ENCODE data around the gene HEMGN. TPM values are rescaled to one million over a fixed set of nuclear protein-coding genes. Genes with fewer than 3 reads are reported as not detected.

HEMGN gene
- total and polyA plus RNA-seq, 9 donors: 2.3 to 9.4 (median 6.7) TPM

DNA sequence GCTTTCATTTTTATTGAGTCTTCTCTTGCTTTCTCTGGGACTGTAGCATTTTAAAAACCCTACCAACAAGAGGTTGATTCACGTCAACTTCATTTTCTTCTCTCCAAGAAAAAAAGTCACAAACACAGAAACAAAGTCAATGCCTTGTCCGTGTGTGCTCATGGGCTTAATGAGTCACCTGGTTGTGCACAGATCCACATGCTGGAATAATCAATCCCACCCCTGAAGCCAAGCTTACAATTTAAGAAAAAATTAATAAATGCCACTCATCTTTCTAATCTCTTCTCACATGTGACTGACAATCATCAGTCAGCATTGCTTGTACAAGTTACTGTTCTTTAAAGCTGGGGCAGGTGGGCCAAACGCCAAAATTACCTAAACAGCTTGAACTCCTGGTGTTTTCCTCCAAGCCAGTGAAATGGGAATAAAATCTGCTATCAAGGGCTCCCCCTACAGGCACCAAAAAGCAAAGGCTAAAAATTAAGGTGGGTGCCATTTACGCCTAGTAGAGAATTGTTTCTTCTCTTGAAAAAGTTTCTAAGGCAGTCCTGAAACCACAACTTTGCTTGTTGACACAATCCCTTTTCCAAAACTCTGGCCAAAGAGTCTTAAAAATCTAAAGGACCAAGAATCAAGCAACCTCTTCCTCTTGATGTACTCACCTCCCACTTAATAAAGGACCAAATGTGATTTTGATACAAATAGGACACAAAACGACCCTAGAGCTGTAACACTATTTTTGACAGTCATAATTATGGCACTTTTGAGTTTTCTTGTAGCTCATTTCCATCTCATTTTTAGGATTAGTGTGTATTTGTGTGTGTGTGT is 37.0 kb downstream of the HEMGN start:
- Histone ChIP-seq H3K9me3 (replicated peaks; ENCODE audit: control insufficient read depth, low read depth, low read length) (no peaks in the 10 kb centered on the region), H3K4me3 (ENCODE audit: low read length) (no peak overlapping the region), H3K27ac (ENCODE audit: low read length) (no peak overlapping the region), H3K4me1 (ENCODE audit: control insufficient read depth, insufficient read depth, low read length) (no peaks in the 10 kb centered on the region), H3K27me3 (ENCODE audit: control insufficient read depth, insufficient read depth, low read length) (no peaks in the 10 kb centered on the region), H3K36me3 (ENCODE audit: control insufficient read depth, insufficient read depth, low read length) (peaks cover 4% of the 10 kb centered on the region)
- peak; percentile 36 for DNase-seq
- 60% methylated on average over 2 of the region's 5 CpGs for WGBS (ENCODE audit: insufficient coverage)

DNA sequence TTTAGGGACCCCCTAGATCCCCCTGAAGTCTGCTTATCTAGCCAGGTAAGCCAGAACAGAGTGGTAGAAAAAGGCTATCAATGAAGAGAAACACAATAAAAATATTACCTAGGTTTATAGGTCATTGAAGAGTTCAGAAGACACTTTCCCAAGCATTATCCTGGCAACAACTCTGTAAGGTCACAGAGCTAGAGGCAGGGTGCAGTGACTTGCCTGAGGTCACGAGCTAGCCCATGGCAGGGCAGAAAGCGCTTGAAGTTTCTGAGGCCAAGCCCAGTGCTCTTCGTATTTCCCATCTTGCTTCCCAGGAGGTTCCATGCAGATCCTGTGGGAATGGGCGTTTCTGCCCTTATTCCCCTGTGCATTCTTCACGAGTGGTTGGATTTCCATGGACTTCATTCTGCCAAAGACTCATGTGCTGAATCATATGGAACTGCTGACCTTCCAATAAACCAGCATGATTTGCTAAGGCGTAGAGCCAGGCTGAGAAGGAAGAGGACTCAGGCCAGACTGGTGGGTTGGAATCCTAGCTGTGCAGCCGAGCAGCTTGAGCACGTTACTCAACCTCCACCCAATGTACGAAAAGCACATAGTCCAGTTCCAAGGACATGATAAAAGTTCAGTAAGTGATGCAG is 37.8 kb downstream of the HEMGN start:
- WGBS (ENCODE audit: insufficient coverage): 87% methylated on average over 7 of the region's 9 CpGs
- no peaks in the 10 kb centered on the region for H3K4me1 ChIP-seq (ENCODE audit: control insufficient read depth, insufficient read depth, low read length)
- no peaks in the 10 kb centered on the region for H3K27me3 ChIP-seq (ENCODE audit: control insufficient read depth, insufficient read depth, low read length)
- no peaks in the 10 kb centered on the region for H3K9me3 ChIP-seq (replicated peaks; ENCODE audit: control insufficient read depth, low read depth, low read length)
- peaks cover 4% of the 10 kb centered on the region for H3K36me3 ChIP-seq (ENCODE audit: control insufficient read depth, insufficient read depth, low read length)
- H3K4me3 ChIP-seq (ENCODE audit: low read length): no peak overlapping the region
- DNase-seq: no peak
- no peak overlapping the region for H3K27ac ChIP-seq (ENCODE audit: low read length)

DNA sequence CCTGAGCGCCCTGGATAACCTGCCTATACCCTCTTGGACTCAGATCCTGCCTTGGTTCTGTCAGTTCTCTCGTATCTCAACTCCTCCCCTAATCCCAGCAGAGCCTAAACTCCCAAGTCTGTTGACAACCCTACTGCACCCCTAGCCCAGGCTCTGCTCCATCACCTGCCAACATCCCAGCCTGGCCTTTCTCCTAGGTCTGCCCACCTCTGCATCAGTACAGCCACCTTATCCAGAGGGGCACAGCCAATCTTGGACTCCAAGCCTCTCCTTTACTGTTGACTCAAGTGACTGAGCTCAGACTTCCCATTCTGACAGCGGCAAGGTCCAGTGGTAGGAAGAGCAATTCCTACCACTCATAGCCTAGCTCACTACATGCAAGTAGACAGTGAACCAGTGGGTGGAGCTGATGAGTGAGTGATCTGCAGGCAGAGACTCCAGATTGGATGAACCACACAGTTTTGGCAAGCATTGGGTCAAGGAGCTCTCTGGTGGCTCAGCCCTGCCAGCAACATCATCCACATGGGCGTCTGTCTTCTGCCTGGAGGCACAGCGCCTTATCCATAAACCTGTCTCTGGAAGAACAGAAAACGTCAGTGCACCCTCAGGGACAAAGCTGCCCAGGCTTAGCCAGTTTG is 42.2 kb downstream of the HEMGN start:
- 50% methylated on average over 5 of the region's 6 CpGs for WGBS (ENCODE audit: insufficient coverage)
- Histone ChIP-seq H3K4me3 (ENCODE audit: low read length) (no peak overlapping the region), H3K4me1 (ENCODE audit: control insufficient read depth, insufficient read depth, low read length) (no peaks in the 10 kb centered on the region), H3K27ac (ENCODE audit: low read length) (no peak overlapping the region), H3K9me3 (replicated peaks; ENCODE audit: control insufficient read depth, low read depth, low read length) (peaks cover 2% of the 10 kb centered on the region), H3K36me3 (ENCODE audit: control insufficient read depth, insufficient read depth, low read length) (no peaks in the 10 kb centered on the region), H3K27me3 (ENCODE audit: control insufficient read depth, insufficient read depth, low read length) (no peaks in the 10 kb centered on the region)
- no peak for DNase-seq

DNA sequence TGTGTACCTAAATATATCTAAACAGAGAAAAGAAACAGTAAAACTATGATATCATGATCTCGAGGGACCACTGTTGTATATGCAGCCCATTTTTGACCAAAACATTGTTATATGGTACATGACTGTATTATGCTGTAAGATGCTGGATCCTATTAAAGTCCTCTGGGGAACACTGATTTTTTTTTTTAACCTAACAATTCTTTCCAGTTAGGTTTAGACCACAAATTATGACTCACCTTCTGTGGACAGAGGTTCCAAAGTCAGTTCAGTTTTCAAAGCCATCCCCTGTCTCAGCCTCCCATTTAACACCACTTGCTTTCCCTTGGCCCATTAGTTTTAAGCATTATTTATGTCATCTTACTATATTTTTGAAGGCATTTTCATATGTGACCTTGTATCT is 42.8 kb downstream of the HEMGN start:
- H3K36me3 ChIP-seq (ENCODE audit: control insufficient read depth, insufficient read depth, low read length): no peaks in the 10 kb centered on the region
- no CpG with 5 or more reads among the region's 1 CpG for WGBS (ENCODE audit: insufficient coverage)
- no peaks in the 10 kb centered on the region for H3K27me3 ChIP-seq (ENCODE audit: control insufficient read depth, insufficient read depth, low read length)
- H3K4me3 ChIP-seq (ENCODE audit: low read length): no peak overlapping the region
- no peak for DNase-seq
- H3K4me1 ChIP-seq (ENCODE audit: control insufficient read depth, insufficient read depth, low read length): no peaks in the 10 kb centered on the region
- no peak overlapping the region for H3K27ac ChIP-seq (ENCODE audit: low read length)
- peaks cover 2% of the 10 kb centered on the region for H3K9me3 ChIP-seq (replicated peaks; ENCODE audit: control insufficient read depth, low read depth, low read length)

DNA sequence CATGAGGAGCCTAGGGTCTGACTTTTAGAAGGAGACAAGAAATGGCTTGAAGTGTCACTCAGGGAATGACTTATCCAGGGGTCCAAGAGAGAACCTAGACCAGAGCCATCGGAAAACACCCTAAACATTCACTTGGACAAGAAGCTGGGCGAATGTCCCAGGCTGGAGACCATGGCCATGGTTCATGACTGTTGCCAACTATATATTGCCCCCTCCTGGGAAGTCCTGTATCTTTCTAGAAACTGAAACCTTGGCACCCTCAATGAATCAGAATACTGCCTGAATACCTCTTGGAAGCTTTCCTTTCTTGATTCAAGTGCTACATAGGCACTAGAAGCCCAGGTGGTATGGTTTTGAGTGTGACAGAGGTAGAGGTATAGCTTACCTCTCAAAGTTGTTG is 45.6 kb downstream of the HEMGN start:
- no peak for DNase-seq
- Histone ChIP-seq H3K4me1 (ENCODE audit: control insufficient read depth, insufficient read depth, low read length) (no peaks in the 10 kb centered on the region), H3K27ac (ENCODE audit: low read length) (no peak overlapping the region), H3K36me3 (ENCODE audit: control insufficient read depth, insufficient read depth, low read length) (no peaks in the 10 kb centered on the region), H3K9me3 (replicated peaks; ENCODE audit: control insufficient read depth, low read depth, low read length) (peaks cover 2% of the 10 kb centered on the region), H3K27me3 (ENCODE audit: control insufficient read depth, insufficient read depth, low read length) (peaks cover 8% of the 10 kb centered on the region), H3K4me3 (ENCODE audit: low read length) (no peak overlapping the region)
- 60% methylated on average over 2 of the region's 2 CpGs for WGBS (ENCODE audit: insufficient coverage)

DNA sequence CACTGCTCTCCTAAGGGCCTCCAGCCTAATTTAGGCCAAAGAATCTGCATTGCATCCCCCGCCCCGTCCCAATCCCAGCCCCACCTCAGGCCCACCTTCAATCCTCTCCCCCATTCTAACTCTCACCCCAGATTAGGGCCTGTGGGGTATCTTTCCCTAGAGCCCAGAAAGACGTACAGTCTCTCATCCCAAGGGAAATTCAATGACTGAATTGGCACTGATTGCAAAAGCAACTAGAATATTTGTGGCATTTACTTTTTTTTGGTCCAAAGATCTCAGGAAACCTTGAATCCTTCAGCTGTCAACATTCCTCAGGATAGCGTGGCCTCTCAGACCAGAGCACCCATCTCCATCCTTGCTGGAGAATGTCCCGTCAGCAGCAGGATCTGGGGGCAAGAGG is 46.2 kb downstream of the HEMGN start:
- WGBS (ENCODE audit: insufficient coverage): 72% methylated on average over 4 of the region's 5 CpGs
- Histone ChIP-seq H3K27me3 (ENCODE audit: control insufficient read depth, insufficient read depth, low read length) (peaks cover 12% of the 10 kb centered on the region), H3K9me3 (replicated peaks; ENCODE audit: control insufficient read depth, low read depth, low read length) (peaks cover 2% of the 10 kb centered on the region), H3K27ac (ENCODE audit: low read length) (no peak overlapping the region), H3K36me3 (ENCODE audit: control insufficient read depth, insufficient read depth, low read length) (no peaks in the 10 kb centered on the region), H3K4me1 (ENCODE audit: control insufficient read depth, insufficient read depth, low read length) (no peaks in the 10 kb centered on the region), H3K4me3 (ENCODE audit: low read length) (no peak overlapping the region)
- no peak for DNase-seq

DNA sequence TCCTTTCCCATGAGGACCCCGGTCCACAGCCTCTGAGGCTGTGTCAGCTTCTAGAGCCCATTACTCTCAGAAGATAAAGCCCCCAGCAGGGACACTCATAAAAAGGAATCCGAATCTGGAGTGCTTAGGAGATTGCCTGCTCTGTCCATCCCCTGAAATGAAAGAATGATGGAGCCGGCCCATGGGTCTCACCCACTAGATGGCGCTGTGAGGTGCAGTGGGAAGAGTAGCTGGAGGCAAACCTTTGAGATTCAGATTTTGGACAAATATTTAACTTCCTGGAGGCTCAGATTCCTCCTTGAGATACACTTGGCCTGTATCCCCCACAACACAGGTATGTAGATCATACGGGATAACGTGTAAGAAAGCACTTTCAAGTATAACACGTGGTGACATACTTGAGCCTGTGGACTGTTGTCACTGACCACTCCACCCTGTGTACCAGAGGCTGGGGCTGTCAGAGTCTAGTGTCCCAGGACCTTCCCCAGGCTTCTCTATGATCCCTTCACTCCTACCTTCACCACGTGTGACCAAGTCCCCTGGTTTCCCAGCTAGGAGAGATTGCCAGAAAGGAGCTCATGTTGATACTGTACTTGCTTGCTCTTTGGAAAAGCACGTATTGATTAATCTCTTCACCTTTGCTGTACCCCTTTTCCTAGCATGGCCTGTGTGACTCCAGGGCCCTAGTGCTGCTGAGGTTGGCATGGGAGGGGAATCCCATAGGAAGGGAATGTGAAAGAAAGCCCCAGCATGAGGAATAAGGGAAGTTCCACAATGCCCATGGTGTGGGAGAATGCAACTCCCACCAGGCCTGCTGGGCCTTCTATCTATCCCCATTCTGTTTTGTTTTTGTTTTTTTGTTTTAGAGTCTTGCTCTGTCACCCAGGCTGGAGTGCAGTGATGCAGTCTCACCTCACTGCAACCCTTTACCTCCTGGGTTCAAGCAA is 47.8 kb downstream of the HEMGN start:
- Histone ChIP-seq H3K27me3 (ENCODE audit: control insufficient read depth, insufficient read depth, low read length) (peaks cover 12% of the 10 kb centered on the region), H3K4me1 (ENCODE audit: control insufficient read depth, insufficient read depth, low read length) (no peaks in the 10 kb centered on the region), H3K4me3 (ENCODE audit: low read length) (no peak overlapping the region), H3K36me3 (ENCODE audit: control insufficient read depth, insufficient read depth, low read length) (no peaks in the 10 kb centered on the region), H3K27ac (ENCODE audit: low read length) (no peak overlapping the region), H3K9me3 (replicated peaks; ENCODE audit: control insufficient read depth, low read depth, low read length) (peaks cover 2% of the 10 kb centered on the region)
- 11% methylated on average over 2 of the region's 9 CpGs for WGBS (ENCODE audit: insufficient coverage)
- no peak for DNase-seq

DNA sequence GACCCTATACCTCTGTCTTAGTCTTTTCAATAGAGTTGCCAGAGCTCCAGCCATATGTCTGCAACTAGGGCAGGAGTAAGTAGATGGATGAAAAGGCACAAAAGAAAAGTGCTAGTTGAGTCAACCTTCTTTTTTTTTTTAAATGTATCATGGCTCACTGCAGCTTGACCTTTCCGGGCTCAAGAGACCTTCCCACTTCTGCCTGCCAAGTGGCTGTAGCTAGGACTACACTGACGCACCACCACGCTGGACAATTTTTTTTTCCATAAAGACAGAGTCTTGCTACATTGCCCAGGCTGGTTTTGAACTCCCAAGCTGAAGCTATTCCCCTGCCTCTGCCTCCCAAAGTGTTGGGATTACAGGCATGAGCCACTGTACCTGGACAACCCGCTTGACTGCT is 57.6 kb downstream of the HEMGN start:
- Histone ChIP-seq H3K9me3 (replicated peaks; ENCODE audit: control insufficient read depth, low read depth, low read length) (no peaks in the 10 kb centered on the region), H3K4me1 (ENCODE audit: control insufficient read depth, insufficient read depth, low read length) (no peaks in the 10 kb centered on the region), H3K27ac (ENCODE audit: low read length) (no peak overlapping the region), H3K27me3 (ENCODE audit: control insufficient read depth, insufficient read depth, low read length) (peaks cover 13% of the 10 kb centered on the region), H3K36me3 (ENCODE audit: control insufficient read depth, insufficient read depth, low read length) (no peaks in the 10 kb centered on the region), H3K4me3 (ENCODE audit: low read length) (no peak overlapping the region)
- WGBS (ENCODE audit: insufficient coverage): 51% methylated on average over 3 of the region's 4 CpGs
- DNase-seq: no peak
